GM12872 (cell line): Measurements from ENCODE around the gene CHRND.

Experiments used
- TF ChIP-seq, protein P1 (sequence below): IDR thresholded peaks from 3 replicates; pipeline ENCODE4 v1.5.1; 2011; ENCODE audit warnings: low read depth, mild to moderate bottlenecking, low read length, moderate library complexity; ENCODE audit not compliant: insufficient read depth

Gene CHRND

DNA sequence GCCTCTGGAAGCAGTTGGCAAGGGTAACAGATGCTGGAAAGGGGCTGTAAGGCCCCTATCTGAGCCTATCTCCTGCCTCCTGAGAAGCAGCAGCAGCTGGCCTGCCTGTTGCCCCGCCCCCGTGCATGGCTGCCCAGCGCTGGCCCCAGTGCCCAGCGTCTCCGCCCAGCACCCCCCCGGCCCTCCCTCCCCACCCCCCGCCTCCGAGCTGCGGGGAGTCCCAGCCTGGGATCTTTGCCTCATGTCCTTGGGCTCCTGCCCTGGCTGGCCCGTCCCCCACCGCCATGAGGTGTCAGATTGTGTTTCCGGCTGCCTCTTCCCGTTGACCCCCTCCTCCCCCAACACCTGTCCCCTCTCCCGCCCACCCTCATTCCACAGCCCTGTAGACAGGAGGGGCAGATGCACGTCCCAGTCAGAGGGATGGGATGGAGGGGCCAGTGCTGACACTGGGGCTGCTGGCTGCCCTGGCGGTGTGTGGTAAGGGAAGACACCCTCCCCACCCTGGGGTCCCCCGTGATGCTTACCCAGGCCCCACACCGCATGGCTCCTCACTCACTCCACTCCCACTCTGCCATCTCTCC lies at the start of gene CHRND:
Gene CHRND (plus strand): TSS at position 370 of the 581 bp plus-strand sequence. CDS start 56 bp downstream, at position 426.
- TF ChIP-seq, protein P1, sequence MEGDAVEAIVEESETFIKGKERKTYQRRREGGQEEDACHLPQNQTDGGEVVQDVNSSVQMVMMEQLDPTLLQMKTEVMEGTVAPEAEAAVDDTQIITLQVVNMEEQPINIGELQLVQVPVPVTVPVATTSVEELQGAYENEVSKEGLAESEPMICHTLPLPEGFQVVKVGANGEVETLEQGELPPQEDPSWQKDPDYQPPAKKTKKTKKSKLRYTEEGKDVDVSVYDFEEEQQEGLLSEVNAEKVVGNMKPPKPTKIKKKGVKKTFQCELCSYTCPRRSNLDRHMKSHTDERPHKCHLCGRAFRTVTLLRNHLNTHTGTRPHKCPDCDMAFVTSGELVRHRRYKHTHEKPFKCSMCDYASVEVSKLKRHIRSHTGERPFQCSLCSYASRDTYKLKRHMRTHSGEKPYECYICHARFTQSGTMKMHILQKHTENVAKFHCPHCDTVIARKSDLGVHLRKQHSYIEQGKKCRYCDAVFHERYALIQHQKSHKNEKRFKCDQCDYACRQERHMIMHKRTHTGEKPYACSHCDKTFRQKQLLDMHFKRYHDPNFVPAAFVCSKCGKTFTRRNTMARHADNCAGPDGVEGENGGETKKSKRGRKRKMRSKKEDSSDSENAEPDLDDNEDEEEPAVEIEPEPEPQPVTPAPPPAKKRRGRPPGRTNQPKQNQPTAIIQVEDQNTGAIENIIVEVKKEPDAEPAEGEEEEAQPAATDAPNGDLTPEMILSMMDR = no peak

DNA sequence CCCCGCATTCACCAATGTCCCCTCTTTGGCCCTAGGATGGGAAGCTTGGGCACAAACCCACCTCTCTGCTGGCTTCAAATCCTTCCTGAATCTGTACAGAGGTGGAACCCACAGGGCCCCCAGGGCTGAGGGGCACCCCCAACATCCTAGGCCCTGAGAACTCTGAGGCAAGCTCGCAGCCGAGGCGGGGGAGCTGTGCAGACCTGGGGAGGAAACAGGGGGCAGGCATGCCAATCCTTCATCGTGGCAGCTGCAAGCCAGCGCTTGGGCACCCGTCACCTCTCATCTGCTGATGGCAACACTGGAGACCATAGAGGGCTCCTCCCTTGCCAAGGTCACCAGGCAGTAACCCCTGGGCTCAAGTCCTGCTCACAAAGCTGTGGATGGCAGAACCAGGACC lies 49.2 kb upstream of the CHRND start:
- TF ChIP-seq, protein P1 = no peak

DNA sequence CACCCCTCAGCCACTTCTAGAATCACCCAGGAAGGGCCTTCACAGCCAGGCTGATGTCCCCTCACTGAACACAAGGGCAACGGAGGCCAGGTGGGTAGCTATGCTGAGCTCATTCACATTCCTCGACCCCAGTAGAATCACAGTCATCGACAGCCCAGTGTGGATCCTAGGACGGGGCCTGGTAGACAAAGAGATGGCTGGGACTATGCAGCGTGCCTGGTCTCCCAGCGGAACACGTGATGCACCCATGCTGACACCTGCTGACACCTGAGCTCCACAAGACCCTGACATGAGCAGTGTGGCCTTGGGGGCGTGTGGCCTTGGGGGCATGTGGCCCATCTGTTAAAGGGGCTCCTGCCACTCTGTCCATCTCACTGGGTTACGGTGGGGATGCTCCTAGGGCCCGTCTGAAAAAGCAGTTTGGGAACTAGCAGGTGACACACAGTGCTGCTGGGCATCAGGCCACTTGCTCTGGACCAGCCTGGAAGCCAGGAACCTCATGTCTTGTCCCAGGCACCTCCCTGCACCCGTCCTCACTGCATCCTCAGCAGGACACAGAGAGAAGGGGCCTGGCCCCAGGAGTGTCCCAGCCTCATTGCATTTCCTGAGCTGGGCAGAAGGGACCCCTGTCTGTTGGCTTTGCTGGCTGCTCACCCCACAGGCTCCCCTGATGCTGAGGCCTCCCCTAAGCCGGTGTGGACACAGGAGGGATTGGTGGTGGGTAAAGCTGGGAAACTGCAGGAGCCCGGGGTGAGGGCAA lies 48.0 kb upstream of the CHRND start:
- TF ChIP-seq, protein P1 = no peak

DNA sequence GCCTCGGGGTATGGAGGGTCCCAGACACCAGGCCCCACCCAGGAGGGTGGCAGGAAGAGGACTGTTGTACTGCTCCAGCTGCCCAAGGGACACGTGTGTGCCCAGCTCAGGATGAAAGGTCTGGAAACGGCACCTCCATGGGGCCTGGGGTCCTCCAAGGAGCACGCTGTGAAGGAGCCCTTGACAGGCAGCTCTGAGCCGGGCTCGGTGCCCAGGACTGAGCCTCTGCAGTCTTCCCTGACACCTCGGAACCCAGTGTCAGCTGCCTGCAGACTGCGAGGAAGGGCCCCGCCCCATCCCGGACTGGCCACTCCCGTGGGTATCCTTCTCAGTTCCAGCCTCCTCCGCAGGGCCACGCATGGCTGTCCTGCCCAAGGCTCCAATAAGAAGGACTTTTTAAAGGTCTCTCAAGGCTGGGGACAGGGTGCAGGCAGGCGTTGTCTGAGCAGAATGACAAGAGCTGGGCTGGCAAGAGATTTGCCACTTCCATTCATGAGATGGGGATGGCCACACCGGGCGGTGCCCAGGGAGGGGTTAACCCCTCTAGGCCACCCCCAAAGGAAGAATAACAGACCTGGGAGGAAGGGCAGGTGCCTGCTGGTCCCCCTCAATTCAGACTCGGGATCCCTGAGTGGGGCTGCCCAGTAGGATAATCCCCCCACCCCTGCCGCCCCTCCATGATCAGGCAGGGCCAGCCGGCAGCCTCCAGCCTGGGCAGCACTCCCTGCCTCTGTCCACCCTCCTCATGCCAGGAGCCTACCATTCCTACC lies 47.2 kb upstream of the CHRND start:
- TF ChIP-seq, protein P1 = no peak

DNA sequence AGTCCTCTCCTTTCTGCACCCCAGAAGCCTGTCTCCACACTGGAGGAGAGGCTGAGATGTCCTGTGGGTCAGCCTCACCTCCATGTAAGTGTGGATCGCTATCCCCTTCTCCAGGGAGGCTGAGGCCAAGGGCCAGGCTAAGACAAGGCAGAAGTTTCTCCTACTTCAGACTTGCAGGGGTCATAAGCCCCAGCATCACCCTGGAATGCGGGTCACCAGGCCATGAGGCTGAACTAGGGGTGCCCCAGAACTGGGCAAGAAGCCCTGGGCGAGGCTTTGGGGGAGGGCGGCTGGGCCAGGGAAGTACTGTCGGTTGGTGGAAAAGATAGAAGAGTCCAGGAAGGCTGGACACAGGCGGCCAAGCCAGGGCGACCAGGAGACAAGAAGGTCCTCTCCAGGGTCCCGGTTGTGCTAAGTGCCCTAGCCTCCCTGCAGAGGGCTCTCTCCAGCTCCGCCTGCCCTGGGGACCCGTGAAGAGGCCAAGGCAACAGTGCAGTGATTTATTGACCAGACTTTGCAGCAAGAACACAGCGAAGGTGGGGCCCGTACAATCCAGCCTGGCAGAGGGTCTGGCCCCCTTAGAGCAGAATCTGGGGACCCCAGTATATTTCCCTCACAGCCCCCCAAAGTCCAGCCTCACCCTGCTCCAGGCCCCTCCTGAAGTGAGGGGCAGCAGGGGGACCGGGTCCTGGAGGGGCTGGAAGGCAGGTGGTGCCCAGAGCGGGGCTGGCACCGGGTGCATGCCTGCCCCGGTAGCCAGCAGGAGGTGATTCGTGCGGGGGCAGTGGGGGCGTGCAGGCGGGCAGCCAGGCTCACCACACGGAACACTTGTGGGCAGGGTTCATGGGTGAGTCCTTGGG lies 46.4 kb upstream of the CHRND start:
- TF ChIP-seq, protein P1 = no peak

DNA sequence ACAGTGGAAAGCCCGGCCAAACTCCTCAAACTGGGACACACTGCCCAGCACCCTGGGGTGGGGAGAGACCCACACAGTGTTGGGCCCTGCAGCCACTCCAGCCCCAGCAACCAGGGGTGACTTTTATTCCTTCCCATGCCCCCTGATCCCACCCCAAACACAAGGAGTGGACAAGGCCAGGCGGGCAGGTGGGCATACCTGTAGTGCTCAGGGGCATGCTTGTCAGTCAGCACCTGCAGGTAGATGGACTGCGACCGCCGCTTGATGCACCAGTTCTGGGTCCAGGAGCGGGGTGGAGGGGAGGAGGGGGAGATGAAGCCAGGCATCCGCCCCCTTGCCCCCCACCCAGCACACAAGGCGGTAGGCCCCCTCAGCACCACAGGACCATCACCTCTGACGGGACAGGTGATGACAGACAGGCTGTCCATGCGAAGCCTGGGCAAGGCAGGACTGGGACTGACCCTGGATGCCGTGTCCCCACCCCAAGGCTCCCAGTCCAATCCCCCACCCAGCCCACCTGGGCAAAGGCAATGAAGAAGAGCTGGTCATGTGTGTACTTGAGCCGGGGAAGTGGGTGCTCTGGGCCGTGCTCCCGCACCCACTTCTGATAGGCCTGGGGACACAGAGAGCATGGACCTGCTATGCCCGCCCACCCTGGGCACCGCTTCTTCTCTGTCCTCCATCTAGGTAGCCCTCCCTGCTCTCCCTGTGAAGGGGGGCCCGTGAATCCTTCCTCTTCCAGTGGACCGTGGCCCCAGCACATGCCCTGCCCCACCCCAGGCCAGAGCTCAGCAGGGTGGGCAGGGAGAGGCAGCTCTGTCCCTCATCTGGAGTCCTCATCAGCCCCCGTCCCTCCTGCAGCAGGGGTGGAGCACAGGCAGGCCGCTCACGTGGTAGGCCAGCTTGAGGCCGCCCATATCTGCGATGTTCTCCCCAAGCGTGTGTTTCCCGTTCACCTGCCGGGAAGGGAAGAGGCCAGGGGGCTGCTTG lies 45.5 kb upstream of the CHRND start:
- TF ChIP-seq, protein P1 = no peak
